ENCODE measurements around the gene ATG16L2. TPM values are rescaled to one million over a fixed set of nuclear protein-coding genes. Genes with fewer than 3 reads are reported as not detected.

ATG16L2 gene
- total and polyA plus RNA-seq, 2 donors (not counting 1 experiment from before 2014, with no cell fraction given), result 3.3 to 8.8 TPM

DNA sequence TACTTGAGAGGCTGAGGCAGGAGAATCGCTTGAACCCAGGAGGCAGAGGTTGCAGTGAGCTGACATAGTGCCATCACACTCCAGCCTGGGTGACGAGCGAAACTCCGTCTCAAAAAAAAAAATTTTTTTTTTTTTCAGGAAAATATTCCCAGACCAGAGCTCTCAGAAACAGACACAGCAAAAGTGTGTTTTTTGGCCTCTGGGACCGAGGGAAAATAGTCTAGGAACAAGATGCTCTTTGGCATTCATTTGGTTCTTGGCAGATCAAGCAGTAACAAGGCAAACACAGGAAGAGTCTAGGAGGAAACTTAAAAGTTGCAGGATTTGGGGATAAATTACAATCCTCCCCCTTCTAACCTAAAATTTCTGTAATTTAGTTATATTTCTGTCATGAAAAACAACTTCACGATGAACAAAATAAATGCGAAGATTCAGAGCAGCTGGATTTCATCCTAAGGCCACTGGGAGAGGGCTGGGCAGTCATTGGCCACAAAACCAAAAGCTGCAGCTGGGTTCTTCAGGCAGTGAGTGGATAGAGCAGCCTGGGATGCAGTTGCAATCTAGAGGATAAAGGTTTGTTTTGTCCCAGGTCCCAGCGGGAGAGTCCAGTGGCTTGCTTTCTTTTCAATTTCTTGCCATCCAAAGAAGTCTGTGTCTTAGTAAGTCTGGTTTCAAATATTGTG is 19.7 kb downstream of the ATG16L2 start:
- H3K36me3 ChIP-seq (ENCODE audit: control insufficient read depth, insufficient read depth, low read length), result no peaks in the 10 kb centered on the region
- no peaks in the 10 kb centered on the region for H3K27me3 ChIP-seq (ENCODE audit: control insufficient read depth, insufficient read depth, low read length)
- no peak for TF ChIP-seq EZH2 (IDR thresholded peaks at IDR 0.05; ENCODE audit: low read length, missing control alignments)
- TF ChIP-seq, protein P1, sequence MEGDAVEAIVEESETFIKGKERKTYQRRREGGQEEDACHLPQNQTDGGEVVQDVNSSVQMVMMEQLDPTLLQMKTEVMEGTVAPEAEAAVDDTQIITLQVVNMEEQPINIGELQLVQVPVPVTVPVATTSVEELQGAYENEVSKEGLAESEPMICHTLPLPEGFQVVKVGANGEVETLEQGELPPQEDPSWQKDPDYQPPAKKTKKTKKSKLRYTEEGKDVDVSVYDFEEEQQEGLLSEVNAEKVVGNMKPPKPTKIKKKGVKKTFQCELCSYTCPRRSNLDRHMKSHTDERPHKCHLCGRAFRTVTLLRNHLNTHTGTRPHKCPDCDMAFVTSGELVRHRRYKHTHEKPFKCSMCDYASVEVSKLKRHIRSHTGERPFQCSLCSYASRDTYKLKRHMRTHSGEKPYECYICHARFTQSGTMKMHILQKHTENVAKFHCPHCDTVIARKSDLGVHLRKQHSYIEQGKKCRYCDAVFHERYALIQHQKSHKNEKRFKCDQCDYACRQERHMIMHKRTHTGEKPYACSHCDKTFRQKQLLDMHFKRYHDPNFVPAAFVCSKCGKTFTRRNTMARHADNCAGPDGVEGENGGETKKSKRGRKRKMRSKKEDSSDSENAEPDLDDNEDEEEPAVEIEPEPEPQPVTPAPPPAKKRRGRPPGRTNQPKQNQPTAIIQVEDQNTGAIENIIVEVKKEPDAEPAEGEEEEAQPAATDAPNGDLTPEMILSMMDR (conservative IDR thresholded peaks at IDR 0.05 in 1 of 2, IDR thresholded peaks at IDR 0.05 in 1 of 2; ENCODE audit: low read depth in 1 of 2, low read length in 2 of 2), result no peak
- H3K27ac ChIP-seq (ENCODE audit: insufficient read depth, low read length), result no peak overlapping the region
- H3K4me3 ChIP-seq (replicated peaks in 1 of 4; ENCODE audit: control extremely low read depth in 1 of 4, insufficient read depth in 1 of 4, low read depth in 3 of 4, low read length in 4 of 4), result no peak overlapping the region
- peaks cover 18% of the 10 kb centered on the region for H3K4me1 ChIP-seq (ENCODE audit: control insufficient read depth, extremely low read depth, insufficient read depth, low read length)
- no peaks in the 10 kb centered on the region for H3K9me3 ChIP-seq (ENCODE audit: control insufficient read depth, insufficient read depth, low read depth, low read length)
- no peak overlapping the region for H2AFZ ChIP-seq (ENCODE audit: low read length)
- DNase-seq (ENCODE audit: low read depth in 2 of 2), result peak in 1 of 2 donors; percentile 64
- no peaks in the 10 kb centered on the region for H3K79me2 ChIP-seq (ENCODE audit: control insufficient read depth, insufficient read depth, low read length)
- H3K9ac ChIP-seq (ENCODE audit: insufficient read depth, low read length), result no peak overlapping the region
- no peaks in the 10 kb centered on the region for H4K20me1 ChIP-seq (ENCODE audit: control insufficient read depth, extremely low read depth, insufficient read depth, low read length)
- no peak overlapping the region for H3K4me2 ChIP-seq (ENCODE audit: extremely low read depth, insufficient read depth, low read length)

GRCh38 chr11:72834905-72835304 is 20.7 kb downstream of the ATG16L2 start:
- no peak overlapping the region for H3K4me3 ChIP-seq (replicated peaks in 1 of 4; ENCODE audit: control extremely low read depth in 1 of 4, insufficient read depth in 1 of 4, low read depth in 3 of 4, low read length in 4 of 4)
- no peaks in the 10 kb centered on the region for H3K27me3 ChIP-seq (ENCODE audit: control insufficient read depth, insufficient read depth, low read length)
- H3K79me2 ChIP-seq (ENCODE audit: control insufficient read depth, insufficient read depth, low read length), result no peaks in the 10 kb centered on the region
- H3K9ac ChIP-seq (ENCODE audit: insufficient read depth, low read length), result no peak overlapping the region
- peaks cover 18% of the 10 kb centered on the region for H3K4me1 ChIP-seq (ENCODE audit: control insufficient read depth, extremely low read depth, insufficient read depth, low read length)
- peak overlapping the region; percentile 40 for H3K27ac ChIP-seq (ENCODE audit: insufficient read depth, low read length)
- H2AFZ ChIP-seq (ENCODE audit: low read length), result no peak overlapping the region
- no peak for DNase-seq (ENCODE audit: low read depth in 2 of 2)
- TF ChIP-seq, protein P1 (conservative IDR thresholded peaks at IDR 0.05 in 1 of 2, IDR thresholded peaks at IDR 0.05 in 1 of 2; ENCODE audit: low read depth in 1 of 2, low read length in 2 of 2), result no peak
- no peak for TF ChIP-seq EZH2 (IDR thresholded peaks at IDR 0.05; ENCODE audit: low read length, missing control alignments)
- H3K36me3 ChIP-seq (ENCODE audit: control insufficient read depth, insufficient read depth, low read length), result no peaks in the 10 kb centered on the region
- no peaks in the 10 kb centered on the region for H4K20me1 ChIP-seq (ENCODE audit: control insufficient read depth, extremely low read depth, insufficient read depth, low read length)
- H3K9me3 ChIP-seq (ENCODE audit: control insufficient read depth, insufficient read depth, low read depth, low read length), result no peaks in the 10 kb centered on the region
- H3K4me2 ChIP-seq (ENCODE audit: extremely low read depth, insufficient read depth, low read length), result no peak overlapping the region

DNA sequence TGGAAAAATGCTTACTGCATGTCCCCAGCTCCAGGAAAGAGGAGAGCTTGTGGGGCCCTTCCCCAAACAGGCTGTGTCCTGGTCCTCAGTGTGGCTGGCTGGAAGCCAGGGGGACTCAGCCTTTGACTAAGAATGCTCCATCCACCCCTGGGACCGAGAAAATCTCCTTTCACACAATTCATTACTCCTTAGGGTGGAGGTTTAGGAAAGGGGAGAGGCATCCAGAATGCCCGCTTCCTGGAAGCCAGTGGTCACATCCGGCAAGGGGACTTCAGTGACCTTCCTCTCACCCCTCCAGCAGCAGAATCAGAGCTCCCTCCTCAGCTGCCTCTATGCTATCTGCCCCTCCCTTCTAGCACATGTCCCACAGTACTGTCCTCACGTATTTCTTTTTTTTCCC is 21.9 kb downstream of the ATG16L2 start:
- Histone ChIP-seq H3K27me3 (ENCODE audit: control insufficient read depth, insufficient read depth, low read length) (no peaks in the 10 kb centered on the region), H3K9me3 (ENCODE audit: control insufficient read depth, insufficient read depth, low read depth, low read length) (no peaks in the 10 kb centered on the region), H3K9ac (ENCODE audit: insufficient read depth, low read length) (no peak overlapping the region), H3K36me3 (ENCODE audit: control insufficient read depth, insufficient read depth, low read length) (no peaks in the 10 kb centered on the region), H2AFZ (ENCODE audit: low read length) (no peak overlapping the region), H3K4me1 (ENCODE audit: control insufficient read depth, extremely low read depth, insufficient read depth, low read length) (peaks cover 25% of the 10 kb centered on the region), H4K20me1 (ENCODE audit: control insufficient read depth, extremely low read depth, insufficient read depth, low read length) (no peaks in the 10 kb centered on the region), H3K4me2 (ENCODE audit: extremely low read depth, insufficient read depth, low read length) (no peak overlapping the region), H3K27ac (ENCODE audit: insufficient read depth, low read length) (peak overlapping the region; percentile 53), H3K79me2 (ENCODE audit: control insufficient read depth, insufficient read depth, low read length) (no peaks in the 10 kb centered on the region), H3K4me3 (replicated peaks in 1 of 4; ENCODE audit: control extremely low read depth in 1 of 4, insufficient read depth in 1 of 4, low read depth in 3 of 4, low read length in 4 of 4) (no peak overlapping the region)
- peak in 1 of 2 donors; percentile 31 for DNase-seq (ENCODE audit: low read depth in 2 of 2)
- TF ChIP-seq EZH2 (IDR thresholded peaks at IDR 0.05; ENCODE audit: low read length, missing control alignments), result no peak
- TF ChIP-seq, protein P1 (conservative IDR thresholded peaks at IDR 0.05 in 1 of 2, IDR thresholded peaks at IDR 0.05 in 1 of 2; ENCODE audit: low read depth in 1 of 2, low read length in 2 of 2), result no peak

All from fibroblast of lung (primary cell).